K562 (cell line): ENCODE data around the gene XPNPEP1. TPM values are rescaled to one million over a fixed set of nuclear protein-coding genes. Genes with fewer than 3 reads are reported as not detected.

Experiments used
- ATAC-seq: fragments of 200-7000 bp; cut with Tn5 transposase; 3 replicates; pipeline ENCODE4 v1.9.1; 2020; ENCODE audit warnings: moderate library complexity
- BruUV-seq: library from RNA; stranded (reverse); fragments of 400-500 nt; replicated peaks from 2 replicates; lab custom pipeline; 2021; lab: Mats Ljungman, UMichigan
- CTCF ChIA-PET: fragments of 300-600 bp; formaldehyde crosslinking; extraction: SDS; loops from one replicate; lab custom pipeline; 2021; ENCODE audit warnings: low intra/inter-chr PET ratio; lab: Yijun Ruan, JAX
- POLR2A ChIA-PET: fragments of 300-600, 350-650 bp; sonication (Branson Sonifier 250); formaldehyde crosslinking; extraction: SDS; loops from one replicate; lab custom pipeline; 2021; ENCODE audit warnings: antibody characterized with exemption, inconsistent platforms; lab: Yijun Ruan, JAX
- DNase-seq, 4 experiments: peaks; one replicate each; pipeline versions ENCODE4 v3.0.0 to v3.0.0-alpha.2; 2011 to 2018; ENCODE audit warnings: low spot score in 3 of 4, mixed read lengths in 3 of 4; ENCODE audit errors: extremely low read depth in 1 of 4
- FAIRE-seq: peaks from 2 replicates; lab custom pipeline; 2011; peaks lifted over from hg19 to GRCh38; lab: Jason Lieb, UNC
- H2AFZ ChIP-seq: 2 replicates; pipeline ENCODE4 v1.6.0; 2011; ENCODE audit warnings: low read depth, low read length, control low read depth, inconsistent platforms
- H3K27ac ChIP-seq: fragments of 200-600 bp; 3 replicates; pipeline ENCODE4 v1.8.0; 2011; ENCODE audit warnings: low read depth, mild to moderate bottlenecking, control low read depth, inconsistent platforms, low read length, moderate library complexity, mixed read lengths; ENCODE audit errors: extremely low read depth
- H3K27me3 ChIP-seq, 2 experiments: fragments of 300-600 bp in 1 of 2; 2 replicates in 1 of 2; 3 replicates in 1 of 2; pipeline versions ENCODE4 v1.6.0 to v1.8.0; 2011; ENCODE audit warnings: inconsistent platforms in 2 of 2, low read length in 2 of 2, mild to moderate bottlenecking in 1 of 2, mixed read lengths in 1 of 2, moderate library complexity in 1 of 2; ENCODE audit not compliant: control insufficient read depth in 2 of 2, insufficient read depth in 2 of 2
- H3K36me3 ChIP-seq: fragments of 300-600 bp; 3 replicates; pipeline ENCODE4 v1.8.0; 2011; ENCODE audit warnings: mild to moderate bottlenecking, low read length, inconsistent platforms; ENCODE audit not compliant: control insufficient read depth, insufficient read depth
- H3K4me1 ChIP-seq, 2 experiments: fragments of 200-600 bp in 1 of 2; replicated peaks in 1 of 2; 2 replicates in 1 of 2; 3 replicates in 1 of 2; pipeline versions ENCODE4 v1.5.1 to v1.8.0; 2011; ENCODE audit warnings: inconsistent platforms in 2 of 2, low read length in 2 of 2, mild to moderate bottlenecking in 1 of 2, mixed read lengths in 1 of 2, moderate library complexity in 1 of 2; ENCODE audit not compliant: control insufficient read depth in 2 of 2, insufficient read depth in 2 of 2
- H3K4me2 ChIP-seq: 2 replicates; pipeline ENCODE4 v1.6.1; 2011; ENCODE audit warnings: low read length, control low read depth, inconsistent platforms, mixed read lengths; ENCODE audit not compliant: insufficient read depth
- H3K4me3 ChIP-seq: fragments of 200-600 bp; sonication (generic), shearing (Covaris generic); 2 replicates; pipeline ENCODE4 v1.5.1; 2016; ENCODE audit warnings: control low read depth, inconsistent platforms
- H3K79me2 ChIP-seq: fragments of 200-600 bp; 3 replicates; pipeline ENCODE4 v1.8.0; 2011; ENCODE audit warnings: low read length, inconsistent platforms; ENCODE audit not compliant: control insufficient read depth, insufficient read depth
- H3K9ac ChIP-seq, 2 experiments: 2 replicates each; pipeline versions ENCODE4 v1.6.0 to v1.6.1; 2011; ENCODE audit warnings: low read depth in 2 of 2, low read length in 2 of 2, control low read depth in 1 of 2, inconsistent platforms in 1 of 2, mild to moderate bottlenecking in 1 of 2, mixed read lengths in 1 of 2; ENCODE audit not compliant: insufficient read depth in 1 of 2
- H3K9me1 ChIP-seq: one replicate; pipeline ENCODE4 v1.6.0; 2011; ENCODE audit warnings: inconsistent platforms, mild to moderate bottlenecking, low read length, moderate library complexity; ENCODE audit not compliant: control insufficient read depth, insufficient read depth
- H3K9me3 ChIP-seq: replicated peaks from 2 replicates; pipeline ENCODE4 v1.5.1; 2011; ENCODE audit warnings: low read depth, low read length, inconsistent platforms; ENCODE audit not compliant: control insufficient read depth, insufficient read depth
- H4K20me1 ChIP-seq: replicated peaks from 2 replicates; pipeline ENCODE4 v1.6.1; 2011; ENCODE audit warnings: low read length, inconsistent platforms, mixed read lengths; ENCODE audit not compliant: control insufficient read depth, insufficient read depth
- ETV1 ChIP-seq: fragments of 450-650 bp; conservative IDR thresholded peaks from 2 replicates; pipeline ENCODE4 v1.6.1; 2016; ENCODE audit warnings: missing genetic modification characterization, control low read depth, low read depth, missing compliant biosample characterization
- GATAD2B ChIP-seq: fragments of 450-650 bp; IDR thresholded peaks from 2 replicates; pipeline ENCODE4 v1.6.1; 2017; ENCODE audit warnings: mild to moderate bottlenecking, borderline replicate concordance
- MEIS2 ChIP-seq: fragments of 450-650 bp; IDR thresholded peaks from 2 replicates; pipeline ENCODE4 v1.6.1; 2014; ENCODE audit warnings: mild to moderate bottlenecking; ENCODE audit not compliant: partially characterized antibody
- NR2C1 ChIP-seq, 2 experiments: fragments of 450-650 bp; IDR thresholded peaks; 2 replicates each; pipeline ENCODE4 v1.6.1; 2017; ENCODE audit warnings: mild to moderate bottlenecking in 2 of 2, antibody characterized with exemption in 1 of 2, inconsistent platforms in 1 of 2, missing compliant biosample characterization in 1 of 2, missing genetic modification characterization in 1 of 2
- NR2C2 ChIP-seq, 2 experiments: fragments of 200-800 bp in 1 of 2; sonication (Bioruptor generic) in 1 of 2; sonication (generic) in 1 of 2; formaldehyde crosslinking in 1 of 2; IDR thresholded peaks; 2 replicates each; pipeline versions ENCODE4 v1.6.1 to v1.8.0; 2016 to 2022; ENCODE audit warnings: mild to moderate bottlenecking in 1 of 2, missing compliant biosample characterization in 1 of 2, missing genetic modification characterization in 1 of 2, missing genetic modification reagents in 1 of 2
- RCOR1 ChIP-seq, 2 experiments: IDR thresholded peaks; 2 replicates each; pipeline ENCODE4 v1.6.1; 2012; ENCODE audit warnings: low read depth in 2 of 2, low read length in 2 of 2, borderline replicate concordance in 1 of 2, improper control_type of control experiment in 1 of 2
- WGBS: fragments of 100-300 bp; shearing (Covaris generic); methylation state at CpG from one replicate; pipeline ENCODE4 v1.1.6; 2016; ENCODE audit warnings: low coverage, mixed read lengths; ENCODE audit not compliant: insufficient coverage; ENCODE audit errors: missing lambda C conversion rate; 5-methylcytosine and 5-hydroxymethylcytosine counted together
- in situ Hi-C: fragments of 300-500 bp; cut with MboI; formaldehyde crosslinking; loops from 4 replicates; pipeline ENCODE4 v1.15.0; 2018; ENCODE audit warnings: inconsistent platforms, mixed read lengths
- intact Hi-C: fragments of 100-400 bp; cut with micrococcal nuclease; formaldehyde crosslinking; loops from 2 replicates; pipeline ENCODE4 v1.14.2; 2022
- polyA plus RNA-seq, 8 experiments: library from polyadenylated mRNA; depleted of rRNA in 4 of 8; stranded (reverse) in 5 of 8; unstranded in 3 of 8; fragments of >200 nt; fragmentation: Nextera tagmentation in 2 of 8; fragmentation: Illumina TruSeq in 1 of 8; extraction: Ambion mirVana in 2 of 8; extraction: Trizol in 1 of 8; gene quantifications; 2 replicates each; pipeline versions ENCODE4 v1.2.1 to v1.2.3, GENCODE V29; 2011 to 2014; ENCODE audit warnings: inconsistent platforms in 1 of 8, missing spikeins in 1 of 8
- total RNA-seq, 7 experiments: library from RNA; depleted of rRNA in 6 of 7; stranded (reverse); fragments of >200 nt in 6 of 7; fragmentation: Illumina TruSeq in 2 of 7; extraction: Trizol in 2 of 7; gene quantifications; 2 replicates each; pipeline versions ENCODE4 v1.2.1 to v1.2.3, GENCODE V29; 2011 to 2021; ENCODE audit warnings: low replicate concordance in 1 of 7
- TF ChIP-seq, protein P1 (sequence below): fragments of 450-650 bp; formaldehyde crosslinking; IDR thresholded peaks from 2 replicates; pipeline ENCODE4 v1.4.0; 2020; ENCODE audit warnings: mild to moderate bottlenecking, moderate library complexity

The XPNPEP1 gene
- total and polyA plus RNA-seq, 9 of the 15 experiments (the other 6 are each of a cell fraction or from before 2014, with no cell fraction given): 24.2 to 93.5 (median 40.1) TPM

- no peak overlapping the region for H3K4me3 ChIP-seq
- ChIA-PET CTCF (no interaction called here), POLR2A (no interaction called here)
- no peak overlapping the region for H3K27ac ChIP-seq
- WGBS: 35% methylated on average over 8 of the region's 9 CpGs
- in situ Hi-C loops (no loop called here), intact Hi-C loops (no loop called here)
- no peak overlapping the region for H3K9ac ChIP-seq
- peak overlapping the region; percentile 70; the same call in 1 of the 2 replicates for H2AFZ ChIP-seq
- H3K4me1 ChIP-seq: peaks cover 0 to 8% of the 10 kb centered on the region in 2 experiments; a peak in 2 of 5 replicates
- no peaks in the 10 kb centered on the region for H4K20me1 ChIP-seq
- TF ChIP-seq, protein P1, sequence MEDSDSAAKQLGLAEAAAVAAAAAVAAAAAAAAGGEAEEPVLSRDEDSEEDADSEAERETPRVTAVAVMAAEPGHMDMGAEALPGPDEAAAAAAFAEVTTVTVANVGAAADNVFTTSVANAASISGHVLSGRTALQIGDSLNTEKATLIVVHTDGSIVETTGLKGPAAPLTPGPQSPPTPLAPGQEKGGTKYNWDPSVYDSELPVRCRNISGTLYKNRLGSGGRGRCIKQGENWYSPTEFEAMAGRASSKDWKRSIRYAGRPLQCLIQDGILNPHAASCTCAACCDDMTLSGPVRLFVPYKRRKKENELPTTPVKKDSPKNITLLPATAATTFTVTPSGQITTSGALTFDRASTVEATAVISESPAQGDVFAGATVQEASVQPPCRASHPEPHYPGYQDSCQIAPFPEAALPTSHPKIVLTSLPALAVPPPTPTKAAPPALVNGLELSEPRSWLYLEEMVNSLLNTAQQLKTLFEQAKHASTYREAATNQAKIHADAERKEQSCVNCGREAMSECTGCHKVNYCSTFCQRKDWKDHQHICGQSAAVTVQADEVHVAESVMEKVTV (CRISPR knock-in tag): no peak
- no peak for TF ChIP-seq NR2C2 (CRISPR knock-in tag; IDR thresholded peaks at IDR 0.05)
- TF ChIP-seq NR2C2 (tag; IDR thresholded peaks at IDR 0.05): peak; percentile 51; the same call in 1 of the 2 replicates
- peak in 1 of 2 experiments; percentile 26; a peak in 1 of 4 replicates for TF ChIP-seq RCOR1 (IDR thresholded peaks at IDR 0.05; ENCODE audit: borderline replicate concordance in 1 of 2, low read depth in 2 of 2, low read length in 2 of 2)
- no peak for TF ChIP-seq NR2C1 (IDR thresholded peaks at IDR 0.05)
- 0 out of 2 replicates have a peak, but pooled peaks have one; percentile 21 for TF ChIP-seq NR2C1 (tag; IDR thresholded peaks at IDR 0.05)
- TF ChIP-seq ETV1 (tag): peak; percentile 57; the same call in 1 of the 2 replicates
- no peak for TF ChIP-seq GATAD2B
- TF ChIP-seq MEIS2: peak; percentile 15
- H3K4me2 ChIP-seq: 0 out of 2 replicates have a peak overlapping the region, but pooled peaks have one; percentile 4
- H3K36me3 ChIP-seq: no peaks in the 10 kb centered on the region
- DNase-seq (no peak), ATAC-seq (peak; percentile 71), FAIRE-seq (no peak)
- no peaks in the 10 kb centered on the region for H3K27me3 ChIP-seq
- H3K79me2 ChIP-seq: no peaks in the 10 kb centered on the region
- H3K9me3 ChIP-seq: no peaks in the 10 kb centered on the region
- no peaks in the 10 kb centered on the region for H3K9me1 ChIP-seq
- BruUV-seq: no TSS peak
These were observed 43.8 kb upstream of the XPNPEP1 start for GRCh38 chr10:109966961-109967738.
